ENCODE measurements around the gene TCP11L2. TPM values are rescaled to one million over a fixed set of nuclear protein-coding genes. Genes with fewer than 3 reads are reported as not detected.

Gene TCP11L2
- total RNA-seq, 1 experiment from 2014 or later = 12.1 TPM

DNA sequence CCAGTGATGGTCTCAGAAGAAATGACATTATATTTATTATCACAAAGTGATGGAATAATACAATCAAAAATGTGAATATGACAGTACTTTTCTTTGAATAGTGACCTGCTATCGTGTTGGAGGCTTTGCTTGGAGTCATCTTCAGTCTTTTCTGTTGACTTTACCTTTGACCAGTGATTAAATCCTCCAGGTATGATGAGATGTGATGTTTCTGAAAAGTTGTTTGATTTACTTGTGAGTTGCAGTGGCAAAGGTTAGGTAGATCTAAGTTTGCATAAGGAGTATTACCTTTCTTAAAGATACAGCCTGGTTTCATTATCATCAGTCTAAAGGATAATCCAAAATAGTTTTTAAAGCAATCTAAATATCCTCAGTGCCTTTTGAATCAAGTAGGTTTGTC, 4.6 kb downstream of the TCP11L2 start:
- ATAC-seq (no peak), DNase-seq (peak; percentile 76)
- H3K27ac ChIP-seq (ENCODE audit: low read length) = peak overlapping the region; percentile 1; the same call in 1 of the 2 replicates
- H3K9me3 ChIP-seq (ENCODE audit: low read length) = no peaks in the 10 kb centered on the region
- peak overlapping the region; percentile 45 for H3K4me2 ChIP-seq (ENCODE audit: low read length)
- intact Hi-C loops (cut with micrococcal nuclease) = no loop called here
- CTCF ChIA-PET = no interaction called here
- BruUV-seq (replicated peaks) = no TSS peak
- no peaks in the 10 kb centered on the region for H4K20me1 ChIP-seq (ENCODE audit: low read length)
- H3K36me3 ChIP-seq (ENCODE audit: low read depth, low read length) = no peaks in the 10 kb centered on the region
- H3K4me1 ChIP-seq (ENCODE audit: insufficient read depth, low read length) = peaks cover 41% of the 10 kb centered on the region
- no peak overlapping the region for H3K9ac ChIP-seq (ENCODE audit: low read length)
- no peak overlapping the region for H3K4me3 ChIP-seq (ENCODE audit: low read length)
- no peaks in the 10 kb centered on the region for H3K9me2 ChIP-seq (replicated peaks; ENCODE audit: low read length)
- H3F3A ChIP-seq (ENCODE audit: low read length, unreplicated experiment) = no peaks in the 10 kb centered on the region
- no peaks in the 10 kb centered on the region for H3K27me3 ChIP-seq (ENCODE audit: low read length)
- POLR2A ChIA-PET (ENCODE audit: unreplicated experiment) = no interaction called here
- TF ChIP-seq, protein P1, sequence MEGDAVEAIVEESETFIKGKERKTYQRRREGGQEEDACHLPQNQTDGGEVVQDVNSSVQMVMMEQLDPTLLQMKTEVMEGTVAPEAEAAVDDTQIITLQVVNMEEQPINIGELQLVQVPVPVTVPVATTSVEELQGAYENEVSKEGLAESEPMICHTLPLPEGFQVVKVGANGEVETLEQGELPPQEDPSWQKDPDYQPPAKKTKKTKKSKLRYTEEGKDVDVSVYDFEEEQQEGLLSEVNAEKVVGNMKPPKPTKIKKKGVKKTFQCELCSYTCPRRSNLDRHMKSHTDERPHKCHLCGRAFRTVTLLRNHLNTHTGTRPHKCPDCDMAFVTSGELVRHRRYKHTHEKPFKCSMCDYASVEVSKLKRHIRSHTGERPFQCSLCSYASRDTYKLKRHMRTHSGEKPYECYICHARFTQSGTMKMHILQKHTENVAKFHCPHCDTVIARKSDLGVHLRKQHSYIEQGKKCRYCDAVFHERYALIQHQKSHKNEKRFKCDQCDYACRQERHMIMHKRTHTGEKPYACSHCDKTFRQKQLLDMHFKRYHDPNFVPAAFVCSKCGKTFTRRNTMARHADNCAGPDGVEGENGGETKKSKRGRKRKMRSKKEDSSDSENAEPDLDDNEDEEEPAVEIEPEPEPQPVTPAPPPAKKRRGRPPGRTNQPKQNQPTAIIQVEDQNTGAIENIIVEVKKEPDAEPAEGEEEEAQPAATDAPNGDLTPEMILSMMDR (conservative IDR thresholded peaks at IDR 0.05; ENCODE audit: low read depth, low read length) = no peak
- TF ChIP-seq EZH2 (IDR thresholded peaks at IDR 0.05; ENCODE audit: low read length, unreplicated experiment) (no peak), EZH2phosphoT487 (IDR thresholded peaks at IDR 0.05; ENCODE audit: borderline replicate concordance, low read length) (no peak)
- H3K79me2 ChIP-seq (ENCODE audit: low read length) = no peaks in the 10 kb centered on the region
- H2AFZ ChIP-seq (ENCODE audit: low read length) = no peak overlapping the region

DNA sequence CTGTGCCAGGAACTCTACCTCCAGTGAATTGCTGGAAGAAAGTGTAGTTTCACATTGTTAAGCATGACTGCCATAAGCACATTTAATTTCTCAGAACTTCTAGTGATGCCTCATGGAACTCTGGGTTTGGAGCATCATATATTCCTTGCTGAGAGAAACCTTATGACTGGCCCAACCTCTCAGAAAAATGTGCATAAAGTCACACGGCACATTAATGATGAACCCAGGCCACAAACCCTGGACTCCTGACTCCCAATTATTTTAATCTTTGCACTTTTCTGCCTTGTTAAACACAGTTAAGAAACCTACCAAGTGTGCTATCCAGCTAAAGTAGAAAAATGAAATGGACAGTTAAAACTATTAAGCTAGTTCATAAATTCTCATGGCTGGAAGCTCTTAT, 5.6 kb downstream of the TCP11L2 start:
- intact Hi-C loops (cut with micrococcal nuclease) = no loop called here
- Histone ChIP-seq H3K9me3 (ENCODE audit: low read length) (no peaks in the 10 kb centered on the region), H3K27me3 (ENCODE audit: low read length) (no peaks in the 10 kb centered on the region), H3K4me3 (ENCODE audit: low read length) (no peak overlapping the region), H3F3A (ENCODE audit: low read length, unreplicated experiment) (no peaks in the 10 kb centered on the region), H3K27ac (ENCODE audit: low read length) (no peak overlapping the region), H3K9me2 (replicated peaks; ENCODE audit: low read length) (no peaks in the 10 kb centered on the region), H3K79me2 (ENCODE audit: low read length) (no peaks in the 10 kb centered on the region), H3K36me3 (ENCODE audit: low read depth, low read length) (no peaks in the 10 kb centered on the region), H3K9ac (ENCODE audit: low read length) (no peak overlapping the region), H3K4me2 (ENCODE audit: low read length) (peak overlapping the region; percentile 45), H2AFZ (ENCODE audit: low read length) (no peak overlapping the region), H3K4me1 (ENCODE audit: insufficient read depth, low read length) (peaks cover 41% of the 10 kb centered on the region), H4K20me1 (ENCODE audit: low read length) (no peaks in the 10 kb centered on the region)
- no TSS peak for BruUV-seq (replicated peaks)
- ChIA-PET CTCF (interaction anchor here (0.6 kb wide), 1 partner anchor 350 kb away, joined by 3 read pairs; no protein-coding TSS in a partner anchor), POLR2A (ENCODE audit: unreplicated experiment) (no interaction called here)
- ATAC-seq (no peak), DNase-seq (no peak)
- TF ChIP-seq, protein P1 (conservative IDR thresholded peaks at IDR 0.05; ENCODE audit: low read depth, low read length) = no peak
- TF ChIP-seq EZH2 (IDR thresholded peaks at IDR 0.05; ENCODE audit: low read length, unreplicated experiment) (no peak), EZH2phosphoT487 (IDR thresholded peaks at IDR 0.05; ENCODE audit: borderline replicate concordance, low read length) (no peak)

DNA sequence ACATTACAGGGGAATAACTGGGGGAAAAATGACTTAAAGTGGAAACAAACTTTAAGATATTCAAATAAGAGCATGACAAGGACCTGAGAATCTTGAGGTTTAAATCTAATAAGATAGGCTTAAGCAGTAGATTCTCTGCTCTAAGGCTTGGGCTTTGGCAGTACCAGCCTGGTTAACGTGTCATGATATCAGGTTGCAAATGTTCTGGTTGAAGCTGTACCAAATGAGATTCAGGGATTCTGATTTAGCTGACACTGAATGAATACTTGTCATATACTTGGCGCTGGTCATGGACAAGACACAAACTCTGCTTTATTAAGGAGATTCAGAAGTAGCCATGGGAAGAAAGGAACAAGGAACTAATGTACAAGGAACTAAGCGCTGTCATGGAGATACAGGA, 6.1 kb downstream of the TCP11L2 start:
- no peak; the same call in 1 of the 2 replicates for ATAC-seq
- CTCF ChIA-PET = no interaction called here

More for the DNA sequence above, 6.1 kb downstream of the TCP11L2 start:
- H3K4me2 ChIP-seq (ENCODE audit: low read length) = no peak overlapping the region
- no peaks in the 10 kb centered on the region for H3K79me2 ChIP-seq (ENCODE audit: low read length)
- no peak overlapping the region for H3K4me3 ChIP-seq (ENCODE audit: low read length)
- H3F3A ChIP-seq (ENCODE audit: low read length, unreplicated experiment) = no peaks in the 10 kb centered on the region
- POLR2A ChIA-PET (ENCODE audit: unreplicated experiment) = no interaction called here
- H2AFZ ChIP-seq (ENCODE audit: low read length) = no peak overlapping the region
- DNase-seq = no peak
- no peaks in the 10 kb centered on the region for H3K36me3 ChIP-seq (ENCODE audit: low read depth, low read length)
- BruUV-seq (replicated peaks) = no TSS peak
- no peaks in the 10 kb centered on the region for H4K20me1 ChIP-seq (ENCODE audit: low read length)
- no peaks in the 10 kb centered on the region for H3K27me3 ChIP-seq (ENCODE audit: low read length)
- no peak for TF ChIP-seq EZH2phosphoT487 (IDR thresholded peaks at IDR 0.05; ENCODE audit: borderline replicate concordance, low read length)
- no peak for TF ChIP-seq EZH2 (IDR thresholded peaks at IDR 0.05; ENCODE audit: low read length, unreplicated experiment)
- TF ChIP-seq, protein P1 (conservative IDR thresholded peaks at IDR 0.05; ENCODE audit: low read depth, low read length) = no peak
- no peak overlapping the region for H3K9ac ChIP-seq (ENCODE audit: low read length)
- H3K9me2 ChIP-seq (replicated peaks; ENCODE audit: low read length) = no peaks in the 10 kb centered on the region
- intact Hi-C loops (cut with micrococcal nuclease) = no loop called here
- no peak overlapping the region for H3K27ac ChIP-seq (ENCODE audit: low read length)
- H3K9me3 ChIP-seq (ENCODE audit: low read length) = no peaks in the 10 kb centered on the region
- H3K4me1 ChIP-seq (ENCODE audit: insufficient read depth, low read length) = peaks cover 38% of the 10 kb centered on the region

All from PC-3 (cell line).